Right lobe of liver (tissue), 6 donors: ENCODE measurements around the gene CAPN3. TPM values are rescaled to one million over a fixed set of nuclear protein-coding genes. Genes with fewer than 3 reads are reported as not detected.

ENCODE experiments used
- ATAC-seq, 4 donors: fragments of 200-7000 bp; cut with Tn5 transposase; one replicate each; pipeline ENCODE4 v1.9.1; 2020; ENCODE audit warnings: mild to moderate bottlenecking in 4 of 4, moderate library complexity in 4 of 4
- DNase-seq, 3 donors: peaks; one replicate each; pipeline ENCODE4 v3.0.0-alpha.2; 2020
- H3K27ac ChIP-seq, 3 donors: fragments of 200-600 bp; one replicate each; pipeline ENCODE4 v1.8.0; 2022
- H3K27me3 ChIP-seq, 2 donors: fragments of 200-600 bp; one replicate each; pipeline ENCODE4 v1.8.0; 2022
- H3K36me3 ChIP-seq, 4 donors: fragments of 200-600 bp; sonication (generic) in 1 of 4; one replicate each; pipeline versions ENCODE4 v1.5.1 to v1.8.0; 2017 to 2022; ENCODE audit warnings: control low read depth in 1 of 4
- H3K4me1 ChIP-seq, 4 donors: fragments of 200-600 bp; sonication (generic) in 1 of 4; one replicate each; pipeline versions ENCODE4 v1.5.1 to v1.8.0; 2017 to 2022; ENCODE audit warnings: control low read depth in 1 of 4
- H3K4me3 ChIP-seq, 3 donors: fragments of 200-600 bp; one replicate each; pipeline ENCODE4 v1.8.0; 2022
- H3K9me3 ChIP-seq, 4 donors: fragments of 200-600 bp; sonication (generic) in 1 of 4; one replicate each; pipeline versions ENCODE4 v1.5.1 to v1.8.0; 2017 to 2022; ENCODE audit warnings: control low read depth in 1 of 4
- CTCF ChIP-seq, 4 donors: fragments of 200-600 bp in 3 of 4; fragments of 450-650 bp in 1 of 4; IDR thresholded peaks; one replicate each; pipeline versions ENCODE4 v1.5.1 to v1.8.0; 2016 to 2022; ENCODE audit warnings: antibody characterized with exemption in 4 of 4, mild to moderate bottlenecking in 2 of 4
- POLR2A ChIP-seq: fragments of 450-650 bp; IDR thresholded peaks from one replicate; pipeline ENCODE4 v1.6.1; 2017; ENCODE audit warnings: antibody characterized with exemption, mild to moderate bottlenecking
- WGBS: methylation state at CpG from one replicate; pipeline ENCODE4 v1.1.6; 2018; ENCODE audit warnings: low coverage, low lambda C conversion rate; ENCODE audit not compliant: insufficient coverage; ENCODE audit errors: missing lambda C conversion rate; 5-methylcytosine and 5-hydroxymethylcytosine counted together
- intact Hi-C, 2 donors: fragments of 100-400 bp; cut with DNase I; formaldehyde crosslinking; loops; one replicate each; pipeline versions ENCODE4 v1.11.2 to v1.14.1; 2022
- total RNA-seq, 6 experiments: library from RNA; depleted of rRNA in 2 of 6; stranded (reverse); fragments of >200 nt in 2 of 6; fragmentation: NEBNext Ultra II Directional in 3 of 6; extraction: Animal tissue kit (Norgen Biotek cat#: 25700) in 3 of 6; gene quantifications; one replicate each; pipeline versions ENCODE4 v1.1.0 to v1.2.4, GENCODE V29; 2016 to 2023
- donor health status: DM: no; HTN: yes; CAD: no.
- donor health status: DM: no; HTN: no; CAD: no.
- donor health status: DM: no; HTN: no; CAD: no.
- donor health status: DM: no; HTN: yes; CAD: no.
- donor health status: DM: no; HTN: yes; CAD: no.

The CAPN3 gene
- total RNA-seq, 6 experiments from 2014 or later = 3.2 to 25.9 (median 13.3) TPM

GRCh38 chr15:42319206-42319605, 40.1 kb upstream of the CAPN3 start:
- DNase-seq = no peak
- intact Hi-C loops = no loop called here
- H3K27me3 ChIP-seq = no peaks in the 10 kb centered on the region
- peaks cover 0 to 10% (median 0%) of the 10 kb centered on the region in 4 donors for H3K4me1 ChIP-seq
- H3K4me3 ChIP-seq = no peak overlapping the region
- no peak for TF ChIP-seq CTCF (IDR thresholded peaks at IDR 0.05)
- TF ChIP-seq POLR2A = no peak
- no peak overlapping the region for H3K27ac ChIP-seq
- no peaks in the 10 kb centered on the region for H3K36me3 ChIP-seq
- WGBS = 96% methylated on average over 2 of the region's 2 CpGs
- ATAC-seq = no peak
- no peaks in the 10 kb centered on the region for H3K9me3 ChIP-seq

- intact Hi-C loops = no loop called here
- Histone ChIP-seq H3K4me3 (no peak overlapping the region), H3K4me1 (no peaks in the 10 kb centered on the region), H3K36me3 (peaks cover 0 to 12% (median 0%) of the 10 kb centered on the region in 4 donors), H3K27ac (no peak overlapping the region), H3K27me3 (no peaks in the 10 kb centered on the region), H3K9me3 (no peaks in the 10 kb centered on the region)
- 73% methylated on average over 4 of the region's 4 CpGs for WGBS
- DNase-seq (no peak), ATAC-seq (no peak)
- TF ChIP-seq CTCF (IDR thresholded peaks at IDR 0.05) = no peak
- no peak for TF ChIP-seq POLR2A
Observed at GRCh38 chr15:42324308-42324707, 35.0 kb upstream of the CAPN3 start.

GRCh38 chr15:42329161-42329560, 30.1 kb upstream of the CAPN3 start:
- 95% methylated on average over 2 of the region's 2 CpGs for WGBS
- Histone ChIP-seq H3K36me3 (peaks cover 0 to 22% (median 0%) of the 10 kb centered on the region in 4 donors), H3K4me1 (no peaks in the 10 kb centered on the region), H3K27me3 (no peaks in the 10 kb centered on the region), H3K9me3 (no peaks in the 10 kb centered on the region), H3K4me3 (no peak overlapping the region), H3K27ac (no peak overlapping the region)
- no peak for DNase-seq
- intact Hi-C loops = no loop called here
- no peak for ATAC-seq
- no peak for TF ChIP-seq POLR2A
- TF ChIP-seq CTCF (IDR thresholded peaks at IDR 0.05) = no peak

GRCh38 chr15:42329992-42330391, 29.3 kb upstream of the CAPN3 start:
- no peak overlapping the region for H3K4me3 ChIP-seq
- H3K9me3 ChIP-seq = no peaks in the 10 kb centered on the region
- intact Hi-C loops = no loop called here
- peaks cover 0 to 22% (median 0%) of the 10 kb centered on the region in 4 donors for H3K36me3 ChIP-seq
- 76% methylated on average over 2 of the region's 2 CpGs for WGBS
- DNase-seq (no peak), ATAC-seq (no peak)
- no peaks in the 10 kb centered on the region for H3K4me1 ChIP-seq
- H3K27ac ChIP-seq = no peak overlapping the region
- no peak for TF ChIP-seq CTCF (IDR thresholded peaks at IDR 0.05)
- no peak for TF ChIP-seq POLR2A
- H3K27me3 ChIP-seq = no peaks in the 10 kb centered on the region

- H3K27me3 ChIP-seq = no peaks in the 10 kb centered on the region
- TF ChIP-seq CTCF (IDR thresholded peaks at IDR 0.05) = no peak
- TF ChIP-seq POLR2A = no peak
- no peaks in the 10 kb centered on the region for H3K4me1 ChIP-seq
- intact Hi-C loops = no loop called here
- no peak for ATAC-seq
- H3K36me3 ChIP-seq = peaks cover 0 to 14% (median 0%) of the 10 kb centered on the region in 4 donors
- no peak for DNase-seq
- 89% methylated on average over 2 of the region's 3 CpGs for WGBS
- H3K9me3 ChIP-seq = no peaks in the 10 kb centered on the region
- H3K4me3 ChIP-seq = no peak overlapping the region
- no peak overlapping the region for H3K27ac ChIP-seq
Observed at GRCh38 chr15:42331235-42331634, 28.1 kb upstream of the CAPN3 start.
